BE2C (cell line): ENCODE results near the gene PPP1R13L.
"Not testable (repeated sequence)": the region's sequence is repeated elsewhere in the genome, so short reads cannot be mapped to it uniquely, and the experiment has no call there.

Experiments used
- DNase-seq: peaks from one replicate; pipeline ENCODE4 v3.0.0-alpha.2; 2020
- H3K27me3 ChIP-seq: fragments of 250-450 bp; sonication (Bioruptor Pico); 2 replicates; pipeline ENCODE4 v1.5.1; 2020; ENCODE audit warnings: mild to moderate bottlenecking
- H3K36me3 ChIP-seq: fragments of 250-450 bp; sonication (Bioruptor Pico); 2 replicates; pipeline ENCODE4 v1.5.1; 2020; ENCODE audit warnings: mild to moderate bottlenecking
- H3K4me1 ChIP-seq: fragments of 250-450 bp; sonication (Bioruptor Pico); 2 replicates; pipeline ENCODE4 v1.5.1; 2020
- H3K4me3 ChIP-seq: 2 replicates; pipeline ENCODE4 v1.5.1; 2011; ENCODE audit warnings: low read depth, low read length
- H3K9me3 ChIP-seq: fragments of 250-450 bp; sonication (Bioruptor Pico); 2 replicates; pipeline ENCODE4 v1.5.1; 2020
- CTCF ChIP-seq: IDR thresholded peaks from 2 replicates; pipeline ENCODE4 v1.5.1; 2012; ENCODE audit warnings: mild to moderate bottlenecking, low read depth, low read length

The PPP1R13L gene

DNA sequence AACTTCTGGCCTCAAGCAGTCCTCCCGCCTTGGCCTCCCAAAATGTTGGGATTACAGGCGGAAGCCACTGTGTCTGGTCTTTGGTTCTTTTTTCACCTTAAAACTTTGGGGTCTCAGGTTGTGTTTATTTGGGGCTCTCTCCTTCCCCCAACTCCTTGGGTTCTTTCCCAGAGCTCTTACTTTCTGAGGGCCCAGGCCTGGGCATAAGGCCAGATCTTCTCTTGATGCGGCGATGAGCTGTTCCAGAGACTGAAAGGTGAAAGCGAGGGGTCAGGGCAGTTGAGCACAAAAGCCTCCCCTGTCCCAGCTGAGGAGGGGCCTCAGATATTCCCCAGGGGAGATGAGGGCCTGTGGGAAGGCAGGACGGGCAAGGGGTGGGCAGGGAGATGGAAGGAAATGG lies 8.6 kb upstream of the PPP1R13L start:
- Histone ChIP-seq H3K4me3 (no peak overlapping the region), H3K27me3 (no peaks in the 10 kb centered on the region), H3K9me3 (no peaks in the 10 kb centered on the region), H3K4me1 (no peaks in the 10 kb centered on the region), H3K36me3 (peaks cover 69% of the 10 kb centered on the region)
- no peak for DNase-seq
- TF ChIP-seq CTCF = no peak

GRCh38 chr19:45410330-45410729 lies 5.5 kb upstream of the PPP1R13L start:
- H3K4me3 ChIP-seq, H3K27me3 ChIP-seq, DNase-seq, H3K4me1 ChIP-seq, H3K9me3 ChIP-seq: not testable (repeated sequence)
- peaks cover 60% of the 10 kb centered on the region for H3K36me3 ChIP-seq

DNA sequence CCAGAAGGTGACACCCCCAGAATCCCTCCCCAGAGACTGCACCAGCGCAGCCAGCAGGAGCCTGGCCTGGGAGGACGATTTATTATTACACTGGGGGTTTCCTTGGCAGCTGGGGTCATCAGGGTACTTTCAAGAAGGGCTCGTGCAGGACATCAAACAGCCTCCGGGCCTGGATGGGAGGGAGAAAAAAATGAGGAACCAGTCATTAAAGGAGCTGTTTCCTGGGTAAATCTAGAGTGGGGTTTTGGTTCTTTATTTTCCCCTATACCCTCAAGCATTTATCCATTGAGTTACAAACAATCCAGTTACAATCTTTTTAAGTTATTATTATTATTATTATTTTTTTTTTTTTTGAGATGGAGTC lies 4.7 kb upstream of the PPP1R13L start:
- peaks cover 5% of the 10 kb centered on the region; the same call in 1 of the 2 replicates for H3K27me3 ChIP-seq
- H3K4me1 ChIP-seq = no peaks in the 10 kb centered on the region; the same call in 1 of the 2 replicates
- no peaks in the 10 kb centered on the region for H3K9me3 ChIP-seq
- no peak overlapping the region for H3K4me3 ChIP-seq
- H3K36me3 ChIP-seq = peaks cover 55% of the 10 kb centered on the region
- no peak for TF ChIP-seq CTCF
- DNase-seq = no peak

DNA sequence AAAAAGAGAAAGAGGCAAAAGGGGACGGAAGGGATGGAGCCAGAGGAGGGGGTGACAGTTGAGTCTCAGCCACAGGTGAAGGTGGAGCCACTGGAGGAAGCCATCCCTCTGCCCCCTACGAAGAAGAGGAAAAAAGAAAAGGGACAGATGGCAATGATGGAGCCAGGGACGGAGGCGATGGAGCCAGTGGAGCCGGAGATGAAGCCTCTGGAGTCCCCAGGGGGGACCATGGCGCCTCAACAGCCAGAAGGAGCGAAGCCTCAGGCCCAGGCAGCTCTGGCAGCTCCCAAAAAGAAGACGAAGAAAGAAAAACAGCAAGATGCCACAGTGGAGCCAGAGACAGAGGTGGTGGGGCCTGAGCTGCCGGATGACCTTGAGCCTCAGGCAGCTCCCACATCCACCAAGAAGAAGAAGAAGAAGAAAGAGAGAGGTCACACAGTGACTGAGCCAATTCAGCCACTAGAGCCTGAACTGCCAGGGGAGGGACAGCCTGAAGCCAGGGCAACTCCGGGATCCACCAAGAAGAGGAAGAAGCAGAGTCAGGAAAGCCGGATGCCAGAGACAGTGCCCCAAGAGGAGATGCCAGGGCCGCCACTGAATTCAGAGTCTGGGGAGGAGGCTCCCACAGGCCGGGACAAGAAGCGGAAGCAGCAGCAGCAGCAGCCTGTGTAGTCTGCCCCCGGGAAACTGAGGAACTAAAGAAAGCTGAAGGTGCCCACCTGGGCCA lies 4.1 kb upstream of the PPP1R13L start:
- H3K9me3 ChIP-seq = no peaks in the 10 kb centered on the region
- H3K36me3 ChIP-seq = peaks cover 49% of the 10 kb centered on the region
- no peaks in the 10 kb centered on the region; the same call in 1 of the 2 replicates for H3K4me1 ChIP-seq
- H3K27me3 ChIP-seq = peaks cover 7% of the 10 kb centered on the region; the same call in 1 of the 2 replicates
- DNase-seq = no peak
- no peak for TF ChIP-seq CTCF
- H3K4me3 ChIP-seq = no peak overlapping the region

DNA sequence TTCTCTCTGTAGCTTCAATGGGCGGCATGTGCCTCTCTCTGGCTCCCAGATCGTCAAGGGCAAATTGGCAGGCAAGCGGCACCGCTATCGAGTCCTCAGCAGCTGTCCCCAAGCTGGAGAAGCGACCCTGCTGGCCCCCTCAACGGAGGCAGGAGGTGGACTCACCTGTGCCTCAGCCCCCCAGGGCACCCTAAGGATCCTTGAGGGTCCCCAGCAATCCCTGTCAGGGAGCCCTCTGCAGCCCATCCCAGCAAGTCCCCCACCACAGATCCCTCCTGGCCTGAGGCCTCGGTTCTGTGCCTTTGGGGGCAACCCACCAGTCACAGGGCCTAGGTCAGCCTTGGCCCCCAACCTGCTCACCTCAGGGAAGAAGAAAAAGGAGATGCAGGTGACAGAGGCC lies 3.3 kb upstream of the PPP1R13L start:
- no peak for DNase-seq
- no peak for TF ChIP-seq CTCF
- peaks cover 7% of the 10 kb centered on the region; the same call in 1 of the 2 replicates for H3K27me3 ChIP-seq
- H3K9me3 ChIP-seq = no peaks in the 10 kb centered on the region
- no peaks in the 10 kb centered on the region; the same call in none of the 2 replicates for H3K4me1 ChIP-seq
- peaks cover 41% of the 10 kb centered on the region for H3K36me3 ChIP-seq
- H3K4me3 ChIP-seq = no peak overlapping the region

GRCh38 chr19:45407585-45407984 lies 2.7 kb upstream of the PPP1R13L start:
- DNase-seq, H3K27me3 ChIP-seq, H3K9me3 ChIP-seq, H3K4me1 ChIP-seq: not testable (repeated sequence)
- Histone ChIP-seq H3K36me3 (peaks cover 37% of the 10 kb centered on the region), H3K4me3 (peak overlapping the region; percentile 89)

GRCh38 chr19:45407091-45407375 lies 2.2 kb upstream of the PPP1R13L start:
- Histone ChIP-seq H3K4me1 (no peaks in the 10 kb centered on the region; the same call in none of the 2 replicates), H3K9me3 (no peaks in the 10 kb centered on the region), H3K4me3 (peak overlapping the region; percentile 89), H3K36me3 (peaks cover 34% of the 10 kb centered on the region), H3K27me3 (peaks cover 7% of the 10 kb centered on the region; the same call in 1 of the 2 replicates)
- TF ChIP-seq CTCF = no peak
- DNase-seq = no peak
